Activated CD8-positive, alpha-beta T cell treated with anti-CD3 and anti-CD28 coated beads for 36 hours (primary cell): ENCODE measurements around the gene PRG2. TPM values are rescaled to one million over a fixed set of nuclear protein-coding genes. Genes with fewer than 3 reads are reported as not detected.

Source experiments
- ATAC-seq: fragments of 200-7000 bp; cut with Tn5 transposase; one replicate; pipeline ENCODE4 v1.10.0; 2021; ENCODE audit warnings: mild to moderate bottlenecking, moderate library complexity
- CTCF ChIA-PET: fragments of 350-600 bp; sonication (Branson Sonifier 250); formaldehyde crosslinking; loops from one replicate; lab custom pipeline; 2021; ENCODE audit warnings: antibody characterized with exemption; lab: Charles Lee
- POLR2A ChIA-PET: fragments of 350-600 bp; sonication (Branson Sonifier 250); formaldehyde crosslinking; loops from one replicate; lab custom pipeline; 2021; ENCODE audit warnings: antibody characterized with exemption; lab: Charles Lee
- DNase-seq: peaks from one replicate; pipeline ENCODE4 v3.0.0-alpha.2; 2020
- H3K27ac Mint-ChIP-seq: one replicate; pipeline ENCODE4 v1.8.0; 2021; ENCODE audit warnings: mild to moderate bottlenecking, mixed read lengths
- H3K27me3 Mint-ChIP-seq: one replicate; pipeline ENCODE4 v1.8.0; 2021; ENCODE audit warnings: mixed read lengths
- H3K36me3 Mint-ChIP-seq: one replicate; pipeline ENCODE4 v1.8.0; 2021; ENCODE audit warnings: low read depth, mixed read lengths
- H3K4me1 Mint-ChIP-seq: one replicate; pipeline ENCODE4 v1.8.0; 2021; ENCODE audit warnings: low read depth, mixed read lengths
- H3K4me3 Mint-ChIP-seq: one replicate; pipeline ENCODE4 v1.8.0; 2021; ENCODE audit warnings: mild to moderate bottlenecking, moderate library complexity, mixed read lengths
- H3K9me3 Mint-ChIP-seq: one replicate; pipeline ENCODE4 v1.8.0; 2021; ENCODE audit warnings: mixed read lengths
- CTCF ChIP-seq: fragments of 200-600 bp; IDR thresholded peaks from one replicate; pipeline ENCODE4 v1.8.0; 2022; ENCODE audit warnings: antibody characterized with exemption, mild to moderate bottlenecking
- intact Hi-C: fragments of 100-400 bp; cut with micrococcal nuclease; formaldehyde crosslinking; loops from one replicate; pipeline ENCODE4 v1.10.0; 2022
- total RNA-seq, 2 experiments: library from RNA; stranded (reverse); gene quantifications; one replicate each; pipeline ENCODE4 v1.2.3, GENCODE V29; 2021

Gene PRG2, protein sequence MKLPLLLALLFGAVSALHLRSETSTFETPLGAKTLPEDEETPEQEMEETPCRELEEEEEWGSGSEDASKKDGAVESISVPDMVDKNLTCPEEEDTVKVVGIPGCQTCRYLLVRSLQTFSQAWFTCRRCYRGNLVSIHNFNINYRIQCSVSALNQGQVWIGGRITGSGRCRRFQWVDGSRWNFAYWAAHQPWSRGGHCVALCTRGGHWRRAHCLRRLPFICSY
- total RNA-seq = 1 to 10 TPM in 1 of 2 experiments, under 1 TPM in 1; 0.43 to 2.3 TPM

DNA sequence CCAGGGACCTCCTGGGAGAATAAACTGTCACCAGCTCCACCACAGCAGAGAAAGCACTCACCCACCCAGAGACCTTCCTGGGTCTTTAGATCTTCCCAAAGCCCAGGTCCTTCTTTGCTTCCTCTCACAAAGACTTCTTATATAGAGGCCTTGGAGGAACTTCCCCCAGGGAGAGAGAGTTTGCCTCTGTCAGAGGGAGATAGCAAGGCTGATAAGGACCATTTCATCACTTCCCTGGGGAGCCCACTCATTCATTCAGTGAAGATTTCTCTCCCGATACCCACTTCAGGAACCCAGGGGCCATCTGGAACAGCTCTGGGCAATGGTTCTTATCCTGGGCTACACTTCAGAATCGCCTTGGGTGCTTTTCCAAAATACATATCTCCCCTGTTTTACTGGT is at the start of gene PRG2:
Gene PRG2 (minus strand): TSS at position 116 of the 400 bp plus-strand sequence. CDS start 706 bp downstream, outside the sequence.
- ChIA-PET POLR2A (interaction anchor here (0.6 to 4.5 kb wide), 2 partner anchors 10 to 11 kb away, joined by 3 to 30 read pairs; no protein-coding TSS in a partner anchor), CTCF (interaction anchor here (1.2 kb wide), 1 partner anchor 69 kb away, joined by 3 read pairs; no protein-coding TSS in a partner anchor)
- H3K4me1 Mint-ChIP-seq = no peaks in the 10 kb centered on the region
- H3K27me3 Mint-ChIP-seq = no peaks in the 10 kb centered on the region
- ATAC-seq (no peak), DNase-seq (no peak)
- H3K36me3 Mint-ChIP-seq = no peaks in the 10 kb centered on the region
- no peak for TF ChIP-seq CTCF
- no peaks in the 10 kb centered on the region for H3K9me3 Mint-ChIP-seq
- intact Hi-C loops = no loop called here
- H3K27ac Mint-ChIP-seq = no peak within 1 kb of the TSS
- H3K4me3 Mint-ChIP-seq = no peak within 1 kb of the TSS

DNA sequence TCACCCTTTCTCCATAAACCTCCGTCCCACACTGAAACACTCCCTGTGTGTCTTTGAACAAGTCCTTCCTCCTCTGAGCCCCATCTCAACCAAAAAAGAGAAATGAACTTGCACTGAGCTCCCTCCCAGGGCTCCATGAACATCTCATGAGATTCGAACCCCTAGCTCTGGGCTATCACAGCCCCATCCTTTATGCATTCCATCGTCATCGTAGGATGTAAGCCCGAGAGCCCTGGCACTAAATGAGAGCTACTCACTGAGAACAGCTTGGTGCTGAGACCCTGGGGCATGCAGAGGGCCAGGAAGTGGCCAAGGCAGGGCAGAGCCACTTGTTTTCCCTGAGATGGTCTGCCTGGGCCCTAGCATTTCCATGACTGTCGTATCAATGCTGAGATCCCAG is 49.3 kb upstream of the PRG2 start:
- TF ChIP-seq CTCF = no peak
- no peaks in the 10 kb centered on the region for H3K27me3 Mint-ChIP-seq
- H3K4me1 Mint-ChIP-seq = no peaks in the 10 kb centered on the region
- intact Hi-C loops = no loop called here
- H3K27ac Mint-ChIP-seq = no peak overlapping the region
- CTCF ChIA-PET = interaction anchor here (2.3 to 8.5 kb wide), 2 partner anchors 17 to 54 kb away, joined by 9 to 65 read pairs; no protein-coding TSS in a partner anchor
- no peaks in the 10 kb centered on the region for H3K9me3 Mint-ChIP-seq
- no peak overlapping the region for H3K4me3 Mint-ChIP-seq
- H3K36me3 Mint-ChIP-seq = no peaks in the 10 kb centered on the region
- POLR2A ChIA-PET = no interaction called here
- ATAC-seq (no peak), DNase-seq (no peak)

- H3K4me1 Mint-ChIP-seq = no peaks in the 10 kb centered on the region
- intact Hi-C loops = no loop called here
- H3K36me3 Mint-ChIP-seq = no peaks in the 10 kb centered on the region
- no peak for DNase-seq
- no peaks in the 10 kb centered on the region for H3K27me3 Mint-ChIP-seq
- H3K4me3 Mint-ChIP-seq = no peak overlapping the region
- no peaks in the 10 kb centered on the region for H3K9me3 Mint-ChIP-seq
- ChIA-PET POLR2A (no interaction called here), CTCF (interaction anchor here (2.3 to 2.6 kb wide), 2 partner anchors 19 to 55 kb away, joined by 9 to 17 read pairs; no protein-coding TSS in a partner anchor)
- H3K27ac Mint-ChIP-seq = no peak overlapping the region
- no peak for ATAC-seq
- no peak for TF ChIP-seq CTCF
Observed at GRCh38 chr11:57438345-57439285, 48.2 kb upstream of the PRG2 start.

DNA sequence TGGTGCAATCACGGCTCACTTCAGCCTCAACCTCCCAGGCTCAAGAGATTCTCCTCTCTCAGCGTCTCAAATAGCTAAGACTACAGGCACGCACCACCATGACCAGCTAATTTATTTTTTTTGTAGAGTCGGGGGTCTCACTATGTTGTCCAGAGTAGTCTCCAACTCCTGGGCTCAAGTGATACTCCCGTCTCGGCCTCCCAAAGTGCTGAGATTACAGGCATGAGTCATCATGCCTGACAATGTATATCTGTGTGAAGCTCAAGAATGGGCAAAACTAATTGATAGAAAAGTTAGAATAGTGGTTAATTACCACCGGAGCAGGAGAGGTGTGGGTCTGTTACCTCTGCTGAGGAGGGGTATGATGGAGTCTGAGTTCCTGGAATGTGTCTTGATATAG is 45.6 kb upstream of the PRG2 start:
- H3K27me3 Mint-ChIP-seq = no peaks in the 10 kb centered on the region
- no peak for DNase-seq
- CTCF ChIA-PET = interaction anchor here (0.7 to 2.6 kb wide), 3 partner anchors 8 to 91 kb away, joined by 3 to 17 read pairs (median 5); no protein-coding TSS in a partner anchor
- intact Hi-C loops = no loop called here
- no peak for TF ChIP-seq CTCF
- H3K27ac Mint-ChIP-seq = no peak overlapping the region
- H3K36me3 Mint-ChIP-seq = no peaks in the 10 kb centered on the region
- ATAC-seq = no peak
- H3K9me3 Mint-ChIP-seq = no peaks in the 10 kb centered on the region
- no peak overlapping the region for H3K4me3 Mint-ChIP-seq
- POLR2A ChIA-PET = interaction anchor here (0.6 to 2.2 kb wide), 2 partner anchors 10 to 250 kb away, joined by 3 to 9 read pairs; partner anchors contain the start of gene SLC43A3
- H3K4me1 Mint-ChIP-seq = peaks cover 10% of the 10 kb centered on the region
